Measurements from ENCODE around the gene NAV2. TPM values are rescaled to one million over a fixed set of nuclear protein-coding genes. Genes with fewer than 3 reads are reported as not detected.

The NAV2 gene
- total and polyA plus RNA-seq, 2 experiments from 2014 or later, result 26.0 to 45.0 TPM

GRCh38 chr11:19767627-19768151, 55.1 kb downstream of the NAV2 start:
- ATAC-seq, result no peak

More at GRCh38 chr11:19767627-19768151, 55.1 kb downstream of the NAV2 start:
- H3K27me3 ChIP-seq (ENCODE audit: insufficient read depth), result no peaks in the 10 kb centered on the region
- H3F3A ChIP-seq (replicated peaks; ENCODE audit: low read depth), result peaks cover 3% of the 10 kb centered on the region; the same call in 1 of the 2 replicates
- H3K9me2 ChIP-seq (ENCODE audit: insufficient read depth), result peaks cover 19% of the 10 kb centered on the region
- peaks cover 5% of the 10 kb centered on the region for H3K27me3 Mint-ChIP-seq (ENCODE audit: insufficient read depth, low read depth, poor library complexity)
- no peaks in the 10 kb centered on the region for H3K36me3 ChIP-seq (ENCODE audit: insufficient read depth)
- no peak overlapping the region for H3K4me2 ChIP-seq
- H3K4me1 Mint-ChIP-seq, result peaks cover 51% of the 10 kb centered on the region
- peaks cover 41% of the 10 kb centered on the region for H3K4me1 ChIP-seq (ENCODE audit: insufficient read depth)
- no peak for TF ChIP-seq STAT1 (IDR thresholded peaks at IDR 0.05; ENCODE audit: unreplicated experiment)
- TF ChIP-seq, protein P1, sequence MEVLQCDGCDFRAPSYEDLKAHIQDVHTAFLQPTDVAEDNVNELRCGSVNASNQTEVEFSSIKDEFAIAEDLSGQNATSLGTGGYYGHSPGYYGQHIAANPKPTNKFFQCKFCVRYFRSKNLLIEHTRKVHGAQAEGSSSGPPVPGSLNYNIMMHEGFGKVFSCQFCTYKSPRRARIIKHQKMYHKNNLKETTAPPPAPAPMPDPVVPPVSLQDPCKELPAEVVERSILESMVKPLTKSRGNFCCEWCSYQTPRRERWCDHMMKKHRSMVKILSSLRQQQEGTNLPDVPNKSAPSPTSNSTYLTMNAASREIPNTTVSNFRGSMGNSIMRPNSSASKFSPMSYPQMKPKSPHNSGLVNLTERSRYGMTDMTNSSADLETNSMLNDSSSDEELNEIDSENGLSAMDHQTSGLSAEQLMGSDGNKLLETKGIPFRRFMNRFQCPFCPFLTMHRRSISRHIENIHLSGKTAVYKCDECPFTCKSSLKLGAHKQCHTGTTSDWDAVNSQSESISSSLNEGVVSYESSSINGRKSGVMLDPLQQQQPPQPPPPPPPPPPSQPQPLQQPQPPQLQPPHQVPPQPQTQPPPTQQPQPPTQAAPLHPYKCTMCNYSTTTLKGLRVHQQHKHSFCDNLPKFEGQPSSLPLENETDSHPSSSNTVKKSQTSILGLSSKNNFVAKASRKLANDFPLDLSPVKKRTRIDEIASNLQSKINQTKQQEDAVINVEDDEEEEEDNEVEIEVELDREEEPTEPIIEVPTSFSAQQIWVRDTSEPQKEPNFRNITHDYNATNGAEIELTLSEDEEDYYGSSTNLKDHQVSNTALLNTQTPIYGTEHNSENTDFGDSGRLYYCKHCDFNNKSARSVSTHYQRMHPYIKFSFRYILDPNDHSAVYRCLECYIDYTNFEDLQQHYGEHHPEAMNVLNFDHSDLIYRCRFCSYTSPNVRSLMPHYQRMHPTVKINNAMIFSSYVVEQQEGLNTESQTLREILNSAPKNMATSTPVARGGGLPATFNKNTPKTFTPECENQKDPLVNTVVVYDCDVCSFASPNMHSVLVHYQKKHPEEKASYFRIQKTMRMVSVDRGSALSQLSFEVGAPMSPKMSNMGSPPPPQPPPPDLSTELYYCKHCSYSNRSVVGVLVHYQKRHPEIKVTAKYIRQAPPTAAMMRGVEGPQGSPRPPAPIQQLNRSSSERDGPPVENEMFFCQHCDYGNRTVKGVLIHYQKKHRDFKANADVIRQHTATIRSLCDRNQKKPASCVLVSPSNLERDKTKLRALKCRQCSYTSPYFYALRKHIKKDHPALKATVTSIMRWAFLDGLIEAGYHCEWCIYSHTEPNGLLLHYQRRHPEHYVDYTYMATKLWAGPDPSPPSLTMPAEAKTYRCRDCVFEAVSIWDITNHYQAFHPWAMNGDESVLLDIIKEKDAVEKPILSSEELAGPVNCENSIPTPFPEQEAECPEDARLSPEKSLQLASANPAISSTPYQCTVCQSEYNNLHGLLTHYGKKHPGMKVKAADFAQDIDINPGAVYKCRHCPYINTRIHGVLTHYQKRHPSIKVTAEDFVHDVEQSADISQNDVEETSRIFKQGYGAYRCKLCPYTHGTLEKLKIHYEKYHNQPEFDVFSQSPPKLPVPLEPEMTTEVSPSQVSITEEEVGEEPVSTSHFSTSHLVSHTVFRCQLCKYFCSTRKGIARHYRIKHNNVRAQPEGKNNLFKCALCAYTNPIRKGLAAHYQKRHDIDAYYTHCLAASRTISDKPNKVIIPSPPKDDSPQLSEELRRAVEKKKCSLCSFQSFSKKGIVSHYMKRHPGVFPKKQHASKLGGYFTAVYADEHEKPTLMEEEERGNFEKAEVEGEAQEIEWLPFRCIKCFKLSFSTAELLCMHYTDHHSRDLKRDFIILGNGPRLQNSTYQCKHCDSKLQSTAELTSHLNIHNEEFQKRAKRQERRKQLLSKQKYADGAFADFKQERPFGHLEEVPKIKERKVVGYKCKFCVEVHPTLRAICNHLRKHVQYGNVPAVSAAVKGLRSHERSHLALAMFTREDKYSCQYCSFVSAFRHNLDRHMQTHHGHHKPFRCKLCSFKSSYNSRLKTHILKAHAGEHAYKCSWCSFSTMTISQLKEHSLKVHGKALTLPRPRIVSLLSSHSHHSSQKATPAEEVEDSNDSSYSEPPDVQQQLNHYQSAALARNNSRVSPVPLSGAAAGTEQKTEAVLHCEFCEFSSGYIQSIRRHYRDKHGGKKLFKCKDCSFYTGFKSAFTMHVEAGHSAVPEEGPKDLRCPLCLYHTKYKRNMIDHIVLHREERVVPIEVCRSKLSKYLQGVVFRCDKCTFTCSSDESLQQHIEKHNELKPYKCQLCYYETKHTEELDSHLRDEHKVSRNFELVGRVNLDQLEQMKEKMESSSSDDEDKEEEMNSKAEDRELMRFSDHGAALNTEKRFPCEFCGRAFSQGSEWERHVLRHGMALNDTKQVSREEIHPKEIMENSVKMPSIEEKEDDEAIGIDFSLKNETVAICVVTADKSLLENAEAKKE (CRISPR knock-in tag; IDR thresholded peaks at IDR 0.05), result no peak
- TF ChIP-seq REST (IDR thresholded peaks at IDR 0.05; ENCODE audit: unreplicated experiment), result no peak
- TF ChIP-seq, protein P2, sequence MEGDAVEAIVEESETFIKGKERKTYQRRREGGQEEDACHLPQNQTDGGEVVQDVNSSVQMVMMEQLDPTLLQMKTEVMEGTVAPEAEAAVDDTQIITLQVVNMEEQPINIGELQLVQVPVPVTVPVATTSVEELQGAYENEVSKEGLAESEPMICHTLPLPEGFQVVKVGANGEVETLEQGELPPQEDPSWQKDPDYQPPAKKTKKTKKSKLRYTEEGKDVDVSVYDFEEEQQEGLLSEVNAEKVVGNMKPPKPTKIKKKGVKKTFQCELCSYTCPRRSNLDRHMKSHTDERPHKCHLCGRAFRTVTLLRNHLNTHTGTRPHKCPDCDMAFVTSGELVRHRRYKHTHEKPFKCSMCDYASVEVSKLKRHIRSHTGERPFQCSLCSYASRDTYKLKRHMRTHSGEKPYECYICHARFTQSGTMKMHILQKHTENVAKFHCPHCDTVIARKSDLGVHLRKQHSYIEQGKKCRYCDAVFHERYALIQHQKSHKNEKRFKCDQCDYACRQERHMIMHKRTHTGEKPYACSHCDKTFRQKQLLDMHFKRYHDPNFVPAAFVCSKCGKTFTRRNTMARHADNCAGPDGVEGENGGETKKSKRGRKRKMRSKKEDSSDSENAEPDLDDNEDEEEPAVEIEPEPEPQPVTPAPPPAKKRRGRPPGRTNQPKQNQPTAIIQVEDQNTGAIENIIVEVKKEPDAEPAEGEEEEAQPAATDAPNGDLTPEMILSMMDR (conservative IDR thresholded peaks at IDR 0.05; ENCODE audit: low read depth in 2 of 2), result no peak
- H3K79me2 ChIP-seq (replicated peaks; ENCODE audit: insufficient read depth), result no peaks in the 10 kb centered on the region
- H3K4me3 Mint-ChIP-seq, result no peak overlapping the region
- no peaks in the 10 kb centered on the region for H4K20me1 ChIP-seq (replicated peaks; ENCODE audit: insufficient read depth)
- no peaks in the 10 kb centered on the region; the same call in 2 of the 3 replicates for H3K36me3 Mint-ChIP-seq (ENCODE audit: low read depth)
- DNase-seq (ENCODE audit: low spot score), result no peak
- H2AFZ ChIP-seq, result no peak overlapping the region; the same call in 1 of the 2 replicates
- H3K9me3 Mint-ChIP-seq, result no peaks in the 10 kb centered on the region
- H3K4me3 ChIP-seq, result no peak overlapping the region
- H3K27ac Mint-ChIP-seq, result no peak overlapping the region
- H3K27ac ChIP-seq (ENCODE audit: low read depth), result no peak overlapping the region

Measured in GM23338 (cell line).